Measurements from ENCODE around the gene COPS7A.
A peak's percentile ranks its signal among the peaks of the same experiment; 100 is the strongest.
"Not testable (repeated sequence)": the region's sequence is repeated elsewhere in the genome, so short reads cannot be mapped to it uniquely, and the experiment has no call there.

Gene COPS7A

GRCh38 chr12:6703631-6704030, 20.2 kb upstream of the COPS7A start:
- Histone ChIP-seq H3K36me3 (ENCODE audit: insufficient read depth, insufficient read length, low read length) (no peaks in the 10 kb centered on the region), H3K4me1 (ENCODE audit: insufficient read depth, insufficient read length) (peaks cover 16% of the 10 kb centered on the region), H3K4me3 (ENCODE audit: insufficient read length, low read depth) (peak overlapping the region; percentile 1), H3K9ac (ENCODE audit: insufficient read length, low read depth) (peak overlapping the region; percentile 14), H3K27me3 (ENCODE audit: insufficient read depth, insufficient read length) (peaks cover 30% of the 10 kb centered on the region), H3K9me3 (ENCODE audit: insufficient read depth, low read length) (peaks cover 4% of the 10 kb centered on the region; the same call in 1 of the 2 replicates)
- DNase-seq (ENCODE audit: low read depth, low spot score): no peak
- TF ChIP-seq YY1 (IDR thresholded peaks at IDR 0.05; ENCODE audit: insufficient read depth, insufficient read length) (no peak), ZNF274 (IDR thresholded peaks at IDR 0.05; ENCODE audit: low read depth, low read length) (no peak), SUZ12 (IDR thresholded peaks at IDR 0.05; ENCODE audit: extremely low read depth, insufficient read depth, insufficient read length) (no peak)

GRCh38 chr12:6708351-6708750, 15.5 kb upstream of the COPS7A start:
- not testable (repeated sequence) for H3K4me3 ChIP-seq (ENCODE audit: insufficient read length, low read depth); H3K27me3 ChIP-seq (ENCODE audit: insufficient read depth, insufficient read length); H3K36me3 ChIP-seq (ENCODE audit: insufficient read depth, insufficient read length, low read length); DNase-seq (ENCODE audit: low read depth, low spot score); H3K4me1 ChIP-seq (ENCODE audit: insufficient read depth, insufficient read length); H3K9ac ChIP-seq (ENCODE audit: insufficient read length, low read depth)
- H3K9me3 ChIP-seq (ENCODE audit: insufficient read depth, low read length): peaks cover 17% of the 10 kb centered on the region; the same call in 1 of the 2 replicates

- Histone ChIP-seq H3K4me1 (ENCODE audit: insufficient read depth, insufficient read length) (no peaks in the 10 kb centered on the region), H3K9me3 (ENCODE audit: insufficient read depth, low read length) (peaks cover 17% of the 10 kb centered on the region; the same call in 1 of the 2 replicates), H3K36me3 (ENCODE audit: insufficient read depth, insufficient read length, low read length) (no peaks in the 10 kb centered on the region), H3K27me3 (ENCODE audit: insufficient read depth, insufficient read length) (no peaks in the 10 kb centered on the region), H3K4me3 (ENCODE audit: insufficient read length, low read depth) (no peak overlapping the region), H3K9ac (ENCODE audit: insufficient read length, low read depth) (no peak overlapping the region)
- no peak for DNase-seq (ENCODE audit: low read depth, low spot score)
- no peak for TF ChIP-seq SUZ12 (IDR thresholded peaks at IDR 0.05; ENCODE audit: extremely low read depth, insufficient read depth, insufficient read length)
- TF ChIP-seq YY1 (IDR thresholded peaks at IDR 0.05; ENCODE audit: insufficient read depth, insufficient read length): no peak
- no peak for TF ChIP-seq ZNF274 (IDR thresholded peaks at IDR 0.05; ENCODE audit: low read depth, low read length)
These were observed 14.9 kb upstream of the COPS7A start for GRCh38 chr12:6708960-6709394.

GRCh38 chr12:6716031-6716873, 7.6 kb upstream of the COPS7A start:
- not testable (repeated sequence) for H3K9me3 ChIP-seq (ENCODE audit: insufficient read depth, low read length); DNase-seq (ENCODE audit: low read depth, low spot score); H3K4me1 ChIP-seq (ENCODE audit: insufficient read depth, insufficient read length); H3K27me3 ChIP-seq (ENCODE audit: insufficient read depth, insufficient read length); H3K9ac ChIP-seq (ENCODE audit: insufficient read length, low read depth); H3K36me3 ChIP-seq (ENCODE audit: insufficient read depth, insufficient read length, low read length); H3K4me3 ChIP-seq (ENCODE audit: insufficient read length, low read depth)

- no peak for TF ChIP-seq ZNF274 (IDR thresholded peaks at IDR 0.05; ENCODE audit: low read depth, low read length)
- no peak for TF ChIP-seq SUZ12 (IDR thresholded peaks at IDR 0.05; ENCODE audit: extremely low read depth, insufficient read depth, insufficient read length)
- no peak for TF ChIP-seq YY1 (IDR thresholded peaks at IDR 0.05; ENCODE audit: insufficient read depth, insufficient read length)
- DNase-seq (ENCODE audit: low read depth, low spot score): no peak
- H3K4me3 ChIP-seq (ENCODE audit: insufficient read length, low read depth): no peak overlapping the region
- H3K36me3 ChIP-seq (ENCODE audit: insufficient read depth, insufficient read length, low read length): no peaks in the 10 kb centered on the region
- no peaks in the 10 kb centered on the region for H3K4me1 ChIP-seq (ENCODE audit: insufficient read depth, insufficient read length)
- no peaks in the 10 kb centered on the region for H3K27me3 ChIP-seq (ENCODE audit: insufficient read depth, insufficient read length)
- H3K9ac ChIP-seq (ENCODE audit: insufficient read length, low read depth): no peak overlapping the region
- H3K9me3 ChIP-seq (ENCODE audit: insufficient read depth, low read length): peaks cover 7% of the 10 kb centered on the region; the same call in 1 of the 2 replicates
These were observed 6.9 kb upstream of the COPS7A start for GRCh38 chr12:6716874-6717437.

- Histone ChIP-seq H3K4me3 (ENCODE audit: insufficient read length, low read depth) (peak overlapping the region; percentile 73), H3K9ac (ENCODE audit: insufficient read length, low read depth) (peak overlapping the region; percentile 90), H3K27me3 (ENCODE audit: insufficient read depth, insufficient read length) (no peaks in the 10 kb centered on the region), H3K9me3 (ENCODE audit: insufficient read depth, low read length) (no peaks in the 10 kb centered on the region), H3K36me3 (ENCODE audit: insufficient read depth, insufficient read length, low read length) (peaks cover 20% of the 10 kb centered on the region), H3K4me1 (ENCODE audit: insufficient read depth, insufficient read length) (peaks cover 2% of the 10 kb centered on the region)
- TF ChIP-seq SUZ12 (IDR thresholded peaks at IDR 0.05; ENCODE audit: extremely low read depth, insufficient read depth, insufficient read length) (no peak), YY1 (IDR thresholded peaks at IDR 0.05; ENCODE audit: insufficient read depth, insufficient read length) (no peak), ZNF274 (IDR thresholded peaks at IDR 0.05; ENCODE audit: low read depth, low read length) (no peak)
- DNase-seq (ENCODE audit: low read depth, low spot score): no peak
These were observed 983 bp upstream of the COPS7A start for GRCh38 chr12:6722863-6723262.

GRCh38 chr12:6724409-6724797, 557 bp downstream of the COPS7A start:
- TF ChIP-seq SUZ12 (IDR thresholded peaks at IDR 0.05; ENCODE audit: extremely low read depth, insufficient read depth, insufficient read length): no peak
- peak; percentile 4 for TF ChIP-seq YY1 (IDR thresholded peaks at IDR 0.05; ENCODE audit: insufficient read depth, insufficient read length)
- no peaks in the 10 kb centered on the region for H3K9me3 ChIP-seq (ENCODE audit: insufficient read depth, low read length)
- peak overlapping the region; percentile 80 for H3K4me3 ChIP-seq (ENCODE audit: insufficient read length, low read depth)
- H3K9ac ChIP-seq (ENCODE audit: insufficient read length, low read depth): peak overlapping the region; percentile 92
- H3K27me3 ChIP-seq (ENCODE audit: insufficient read depth, insufficient read length): no peaks in the 10 kb centered on the region
- DNase-seq (ENCODE audit: low read depth, low spot score): peak; percentile 46
- peaks cover 35% of the 10 kb centered on the region for H3K36me3 ChIP-seq (ENCODE audit: insufficient read depth, insufficient read length, low read length)
- peaks cover 2% of the 10 kb centered on the region for H3K4me1 ChIP-seq (ENCODE audit: insufficient read depth, insufficient read length)
